GM18507 (cell line): ENCODE data around the gene MTARC1.

Experiments
- DNase-seq: peaks from one replicate; pipeline ENCODE4 v3.0.0; 2011; ENCODE audit warnings: low read depth; ENCODE audit not compliant: insufficient read length; ENCODE audit errors: extremely low spot score
- FAIRE-seq: peaks from 2 replicates; lab custom pipeline; 2011; peaks lifted over from hg19 to GRCh38; lab: Jason Lieb, UNC

Gene MTARC1

DNA sequence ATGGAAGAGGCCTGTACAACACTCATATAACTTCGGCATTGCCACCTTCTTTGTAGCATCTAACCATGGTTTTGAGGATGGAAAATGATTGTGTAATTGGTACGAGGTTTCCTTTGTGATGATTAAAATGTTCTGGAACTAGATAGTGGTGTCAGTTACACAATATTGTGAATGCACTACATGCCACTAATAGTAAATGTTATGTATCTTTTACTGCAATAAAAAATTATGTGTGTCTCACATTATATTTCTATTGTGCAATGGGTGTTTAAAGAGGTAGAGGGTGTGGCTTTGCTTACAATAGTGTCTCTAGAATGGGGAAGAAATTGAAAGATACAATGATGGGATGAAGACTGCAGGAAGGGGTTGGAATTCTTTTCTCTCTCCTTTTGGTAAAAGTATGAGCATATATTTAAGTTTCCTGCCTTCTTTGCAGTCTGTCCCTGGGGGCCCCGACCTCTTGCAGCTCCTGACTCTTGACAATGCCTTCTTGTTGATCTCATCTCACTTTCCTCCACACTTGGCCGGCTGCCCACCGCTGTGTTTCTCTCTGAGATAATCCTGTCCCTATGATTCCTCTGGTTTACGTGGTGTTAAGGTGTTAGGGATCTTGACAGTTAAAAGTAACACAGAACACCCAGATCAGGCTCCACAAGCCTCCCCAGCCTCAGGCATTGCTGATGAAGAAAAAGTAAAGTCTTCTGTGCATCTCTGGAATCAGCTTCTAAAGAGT lies 39.3 kb downstream of the MTARC1 start:
- DNase-seq (no peak), FAIRE-seq (no peak)

DNA sequence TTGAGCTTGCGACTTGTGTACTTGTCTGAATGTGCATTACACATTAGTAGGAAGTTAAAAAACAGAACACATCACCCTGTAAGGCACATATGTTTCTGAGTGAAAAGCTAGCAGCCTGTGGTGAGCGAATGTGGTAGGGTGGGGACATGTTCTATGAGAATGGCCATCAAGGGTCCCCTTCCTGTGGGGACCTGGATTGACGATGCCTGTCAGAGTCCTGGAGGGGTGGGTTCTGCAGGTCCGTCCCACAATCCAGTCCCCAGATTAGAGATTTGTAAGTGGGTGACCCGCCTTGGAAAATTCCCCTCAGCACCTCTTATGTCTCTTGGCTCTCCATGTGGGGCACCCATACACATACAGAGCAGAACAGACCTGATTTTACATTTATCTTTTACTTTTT lies 40.0 kb downstream of the MTARC1 start:
- no peak for FAIRE-seq

DNA sequence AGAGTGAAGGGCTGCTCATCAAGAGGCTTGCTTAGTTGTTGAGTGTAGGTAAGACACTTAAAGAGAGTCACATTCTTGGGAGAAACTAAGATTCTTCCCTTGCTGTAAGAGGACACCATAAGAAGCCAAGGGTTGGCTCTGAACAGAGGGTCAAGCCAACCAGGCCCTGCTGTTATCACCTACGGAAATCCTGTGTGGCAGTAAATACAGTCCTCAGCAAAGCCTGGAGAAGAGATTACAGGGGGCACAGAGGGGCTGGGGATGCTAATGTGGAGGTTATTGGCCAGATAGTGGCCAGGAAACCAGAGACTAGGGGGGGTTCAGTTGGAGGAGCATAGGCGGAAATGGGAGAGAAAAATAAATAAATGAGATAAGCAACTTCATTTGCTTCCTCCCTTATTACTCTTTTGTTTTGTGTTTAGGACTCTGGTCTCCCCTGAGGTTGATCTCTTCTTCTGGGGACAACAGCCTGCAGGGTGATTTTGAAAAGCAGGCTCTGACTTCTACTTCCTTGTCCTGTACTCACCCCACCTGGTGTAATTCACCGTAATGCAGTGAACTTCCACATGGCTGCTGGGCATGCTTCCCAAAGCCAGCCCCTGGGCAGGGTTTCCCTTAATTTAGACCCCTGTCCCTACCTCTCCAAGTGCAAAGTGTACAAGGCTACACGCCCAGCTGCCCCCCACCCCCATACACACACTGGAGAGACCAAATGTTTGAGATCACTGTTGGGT lies 40.9 kb downstream of the MTARC1 start:
- no peak for DNase-seq
- no peak for FAIRE-seq

More for the DNA sequence above, 40.0 kb downstream of the MTARC1 start:
- no peak for DNase-seq

DNA sequence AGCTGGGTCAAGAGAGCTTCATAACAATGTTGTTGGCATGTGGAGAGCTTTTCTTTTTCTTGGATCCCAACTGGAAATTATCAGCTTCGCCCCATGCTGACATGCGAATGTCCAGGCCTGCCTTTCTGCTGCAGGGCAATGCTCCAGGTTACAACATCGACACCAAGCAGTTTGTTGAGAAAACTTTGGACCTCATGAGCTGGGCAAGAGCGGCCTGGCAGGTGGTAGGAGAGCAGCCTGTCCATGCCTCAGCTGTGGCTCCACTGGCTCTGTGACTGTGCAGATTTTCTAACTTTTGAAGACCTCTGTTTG lies 41.4 kb downstream of the MTARC1 start:
- no peak for DNase-seq
- FAIRE-seq: no peak

DNA sequence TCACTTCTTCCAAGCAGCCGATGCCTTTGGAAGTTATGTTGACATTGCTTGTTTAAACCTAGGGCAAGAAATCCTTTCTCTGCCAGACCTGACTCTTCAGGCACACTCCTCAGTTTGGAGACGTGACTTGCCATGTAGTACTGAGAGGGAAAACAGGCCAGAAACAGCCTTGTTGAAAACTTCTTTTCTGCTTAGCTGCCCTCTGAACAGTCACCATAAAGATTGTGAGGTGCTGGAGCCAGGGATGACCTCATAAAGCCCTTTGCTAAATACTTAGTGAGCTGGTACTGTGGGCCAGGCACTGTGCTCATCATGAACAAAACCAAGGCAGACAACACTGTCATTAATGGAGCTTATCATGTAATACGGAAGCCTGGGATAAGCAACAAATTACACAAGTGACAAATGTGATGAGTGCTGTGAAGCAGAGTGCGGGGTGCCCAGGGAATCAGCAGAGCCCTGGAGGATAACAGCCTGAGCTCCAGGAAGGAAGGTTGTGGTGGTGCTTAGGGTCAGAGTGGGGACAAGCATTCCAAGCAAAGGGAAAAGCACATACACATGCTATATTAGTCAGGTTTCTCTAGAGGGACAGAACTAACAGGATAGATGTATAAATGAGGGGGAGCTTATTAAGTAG lies 42.4 kb downstream of the MTARC1 start:
- FAIRE-seq (no peak), DNase-seq (no peak)

DNA sequence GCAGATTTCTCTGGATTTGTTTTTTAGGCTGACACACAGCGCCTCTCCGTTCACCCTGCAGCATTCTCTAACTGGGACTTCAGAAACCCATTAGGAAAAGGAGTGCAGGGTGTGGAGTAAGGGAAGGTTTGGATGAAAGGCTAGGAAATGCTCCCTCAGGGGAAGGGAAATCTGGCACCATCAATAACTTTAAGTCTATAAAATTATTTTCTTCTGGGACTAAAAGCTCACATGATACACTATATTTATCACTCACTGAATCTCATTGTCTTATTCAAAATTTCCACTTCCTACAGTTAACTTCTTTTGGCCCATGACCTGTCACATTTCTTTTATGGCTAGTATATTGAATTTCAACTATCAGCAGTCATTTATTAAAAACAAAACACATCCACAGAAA lies 46.7 kb downstream of the MTARC1 start:
- DNase-seq (no peak), FAIRE-seq (no peak)

DNA sequence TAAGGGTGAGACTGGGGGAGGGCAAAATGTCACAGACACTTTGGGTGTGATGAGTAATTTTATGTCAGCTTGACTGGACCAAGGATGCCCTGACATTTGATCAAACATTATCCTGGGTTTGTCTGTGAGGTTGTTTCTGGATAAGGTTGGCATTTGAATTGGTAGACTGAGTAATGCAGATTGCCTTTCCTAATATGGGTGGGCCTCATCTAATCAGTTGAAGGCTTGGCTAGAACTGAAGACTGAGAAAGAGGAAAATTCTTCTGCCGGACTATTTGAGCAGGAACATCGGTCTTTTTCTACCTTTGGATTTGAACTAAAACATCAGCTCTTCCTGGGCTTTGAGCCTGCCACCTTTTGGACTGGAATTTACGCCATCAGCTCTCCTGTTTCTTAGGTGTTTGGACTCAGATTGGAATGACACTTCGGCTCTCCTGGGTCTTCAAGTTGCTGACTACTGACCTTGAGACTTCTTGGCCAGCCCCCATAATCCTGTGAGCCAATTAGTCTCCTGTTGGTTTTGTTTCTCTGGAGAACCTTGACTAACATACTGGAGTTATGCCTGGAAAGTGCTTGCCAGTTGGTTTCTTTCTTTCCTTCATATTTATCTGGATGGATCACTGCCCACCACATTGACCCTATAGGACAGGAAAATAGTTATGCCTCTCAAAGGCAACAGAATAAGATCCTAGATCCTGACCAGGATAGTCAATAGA lies 47.6 kb downstream of the MTARC1 start:
- FAIRE-seq (no peak), DNase-seq (no peak)
